ENCODE measurements around the gene AGRP. TPM values are rescaled to one million over a fixed set of nuclear protein-coding genes. Genes with fewer than 3 reads are reported as not detected.

AGRP gene
- total RNA-seq, 4 donors from 2014 or later = not detected

DNA sequence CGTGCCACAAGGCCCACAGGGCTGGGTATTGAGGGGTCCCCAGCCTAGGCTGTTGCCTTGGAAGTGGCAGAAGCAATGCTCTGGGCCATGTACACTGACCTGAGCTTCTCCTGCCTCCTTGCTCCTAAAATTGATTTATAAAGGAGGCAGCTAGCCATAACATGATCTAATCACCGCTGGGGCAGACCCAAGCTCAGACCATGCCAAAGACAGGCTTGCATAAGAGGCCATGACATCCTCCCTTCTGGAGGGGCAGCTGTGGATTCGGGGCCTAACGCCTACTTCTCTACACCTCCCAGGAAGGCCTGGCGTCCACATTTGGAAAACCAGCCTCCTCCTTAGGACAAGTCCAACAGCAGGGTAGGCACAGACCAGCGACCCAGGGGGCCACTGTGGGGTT, 40.1 kb downstream of the AGRP start:
- Histone ChIP-seq H3K4me3 (replicated peaks in 1 of 3) (no peak overlapping the region), H3K9me3 (no peaks in the 10 kb centered on the region), H3K4me1 (peaks cover 78 to 88% of the 10 kb centered on the region in 2 donors), H3K27me3 (no peaks in the 10 kb centered on the region), H3K36me3 (peaks cover 7 to 14% of the 10 kb centered on the region in 2 donors), H3K27ac (peak overlapping the region; percentile 76 to 81 (median 80))
- TF ChIP-seq, protein P1, sequence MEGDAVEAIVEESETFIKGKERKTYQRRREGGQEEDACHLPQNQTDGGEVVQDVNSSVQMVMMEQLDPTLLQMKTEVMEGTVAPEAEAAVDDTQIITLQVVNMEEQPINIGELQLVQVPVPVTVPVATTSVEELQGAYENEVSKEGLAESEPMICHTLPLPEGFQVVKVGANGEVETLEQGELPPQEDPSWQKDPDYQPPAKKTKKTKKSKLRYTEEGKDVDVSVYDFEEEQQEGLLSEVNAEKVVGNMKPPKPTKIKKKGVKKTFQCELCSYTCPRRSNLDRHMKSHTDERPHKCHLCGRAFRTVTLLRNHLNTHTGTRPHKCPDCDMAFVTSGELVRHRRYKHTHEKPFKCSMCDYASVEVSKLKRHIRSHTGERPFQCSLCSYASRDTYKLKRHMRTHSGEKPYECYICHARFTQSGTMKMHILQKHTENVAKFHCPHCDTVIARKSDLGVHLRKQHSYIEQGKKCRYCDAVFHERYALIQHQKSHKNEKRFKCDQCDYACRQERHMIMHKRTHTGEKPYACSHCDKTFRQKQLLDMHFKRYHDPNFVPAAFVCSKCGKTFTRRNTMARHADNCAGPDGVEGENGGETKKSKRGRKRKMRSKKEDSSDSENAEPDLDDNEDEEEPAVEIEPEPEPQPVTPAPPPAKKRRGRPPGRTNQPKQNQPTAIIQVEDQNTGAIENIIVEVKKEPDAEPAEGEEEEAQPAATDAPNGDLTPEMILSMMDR (IDR thresholded peaks at IDR 0.05) = no peak
- TF ChIP-seq POLR2A (IDR thresholded peaks at IDR 0.05) = no peak
- intact Hi-C loops (cut with DNase I) = no loop called here
- no peak for DNase-seq
- WGBS, 2 donors = 68 to 87% methylated on average over 4 to 6 of the region's 6 CpGs

DNA sequence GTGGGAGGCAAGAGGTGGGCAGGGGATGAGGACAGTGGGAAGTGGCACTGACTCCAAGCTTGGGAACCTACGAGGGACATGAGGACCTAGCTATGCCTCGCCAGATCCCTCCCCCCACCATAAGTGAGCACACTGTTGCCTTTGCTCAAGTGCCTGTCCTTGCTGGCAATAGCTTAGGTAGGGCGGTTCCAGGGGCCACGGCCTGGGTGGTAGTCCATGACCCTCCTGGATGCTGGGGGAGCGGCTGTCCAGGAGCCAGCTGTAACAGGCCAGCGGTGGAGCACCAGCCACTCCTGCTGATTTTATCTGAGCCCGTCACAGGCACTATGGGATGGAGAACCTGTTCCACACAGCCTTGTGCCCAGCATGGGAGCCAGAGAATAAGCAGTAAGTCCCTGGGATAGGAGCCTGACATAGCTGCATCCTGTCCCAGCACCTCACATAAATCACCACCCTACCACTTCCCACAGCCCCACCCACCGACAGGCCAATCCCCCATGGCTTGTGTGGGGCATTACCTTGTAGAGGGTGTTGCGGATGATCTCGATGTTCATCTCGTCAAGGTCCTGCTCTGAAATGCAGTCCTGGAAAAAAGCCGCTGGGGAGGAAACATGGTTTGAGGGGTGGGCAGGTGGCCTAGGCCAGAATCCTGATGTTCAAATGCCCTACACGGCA, 40.6 kb downstream of the AGRP start:
- H3K36me3 ChIP-seq = peaks cover 13 to 19% of the 10 kb centered on the region in 2 donors
- no peak for TF ChIP-seq POLR2A (IDR thresholded peaks at IDR 0.05)
- TF ChIP-seq, protein P1 (IDR thresholded peaks at IDR 0.05) = no peak
- WGBS, 2 donors = 54 to 55% methylated on average over 7 to 12 of the region's 13 CpGs

DNA sequence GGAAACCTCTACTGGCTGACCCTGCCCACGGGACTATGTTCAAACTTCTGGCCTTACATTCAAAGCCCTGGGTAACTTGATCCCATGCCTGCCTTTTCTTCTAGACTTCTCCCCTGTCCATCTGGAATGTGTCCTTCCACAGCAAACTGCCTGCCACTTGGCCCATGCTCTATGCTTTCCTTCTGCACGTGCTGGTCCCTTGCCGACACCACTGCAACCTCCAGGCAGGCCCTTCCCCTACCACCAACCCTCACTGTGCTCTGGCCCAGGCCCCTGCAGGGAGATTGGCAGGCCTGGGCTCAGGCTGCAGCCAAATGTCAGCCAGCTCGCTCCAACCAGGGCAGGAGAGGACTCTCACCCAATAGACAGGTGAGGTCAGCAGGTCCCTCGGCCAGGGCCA, 41.4 kb downstream of the AGRP start:
- intact Hi-C loops (cut with DNase I) = no loop called here
- WGBS, 2 donors = 45 to 58% methylated on average over 4 to 5 of the region's 5 CpGs
- H3K27me3 ChIP-seq = no peaks in the 10 kb centered on the region
- H3K9me3 ChIP-seq = no peaks in the 10 kb centered on the region
- H3K27ac ChIP-seq = peak overlapping the region; percentile 76 to 89 (median 81)
- H3K36me3 ChIP-seq = peaks cover 16 to 23% of the 10 kb centered on the region in 2 donors
- no peak overlapping the region for H3K4me3 ChIP-seq (replicated peaks in 1 of 3)
- TF ChIP-seq, protein P1 (IDR thresholded peaks at IDR 0.05) = no peak
- TF ChIP-seq POLR2A (IDR thresholded peaks at IDR 0.05) = no peak
- H3K4me1 ChIP-seq = peaks cover 68 to 75% of the 10 kb centered on the region in 2 donors
- DNase-seq = peak in 1 of 2 donors; percentile 59

More for the DNA sequence above, 40.6 kb downstream of the AGRP start:
- no peaks in the 10 kb centered on the region for H3K27me3 ChIP-seq
- peak overlapping the region; percentile 76 to 89 (median 81) for H3K27ac ChIP-seq
- DNase-seq = peak; percentile 96 to 97
- no peak overlapping the region for H3K4me3 ChIP-seq (replicated peaks in 1 of 3)
- peaks cover 76 to 83% of the 10 kb centered on the region in 2 donors for H3K4me1 ChIP-seq
- intact Hi-C loops (cut with DNase I) = no loop called here
- H3K9me3 ChIP-seq = no peaks in the 10 kb centered on the region

DNA sequence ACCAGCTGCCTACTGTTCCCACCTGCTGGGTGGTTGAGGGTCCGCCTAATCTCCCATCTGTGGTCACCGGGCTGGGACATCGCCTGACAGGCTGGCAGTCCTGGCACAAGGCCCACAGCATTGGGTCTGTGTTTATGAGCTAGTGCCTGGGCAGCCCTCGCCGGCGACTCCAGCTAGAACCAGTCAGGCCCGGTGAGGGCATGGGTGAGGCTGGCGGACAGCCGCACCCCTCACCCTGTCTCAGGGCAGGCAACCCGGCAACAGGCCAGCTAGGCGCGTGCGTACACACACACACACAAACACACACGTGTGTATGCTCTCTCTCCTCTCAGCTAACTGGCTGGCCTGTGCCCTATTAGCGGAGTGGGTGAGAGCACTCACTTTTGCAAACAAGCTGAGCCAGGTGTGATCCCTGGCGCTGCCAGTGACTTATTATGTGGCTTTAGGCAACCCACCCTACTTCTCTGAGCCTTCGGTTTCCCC, 42.0 kb downstream of the AGRP start:
- Histone ChIP-seq H3K4me1 (peaks cover 62 to 73% of the 10 kb centered on the region in 2 donors), H3K27me3 (no peaks in the 10 kb centered on the region), H3K9me3 (no peaks in the 10 kb centered on the region), H3K36me3 (peaks cover 21 to 23% of the 10 kb centered on the region in 2 donors), H3K4me3 (replicated peaks in 1 of 3) (no peak overlapping the region), H3K27ac (peak overlapping the region; percentile 90 to 95 (median 92))
- DNase-seq = peak; percentile 100
- intact Hi-C loops (cut with DNase I) = no loop called here
- TF ChIP-seq, protein P1 (IDR thresholded peaks at IDR 0.05) = no peak
- TF ChIP-seq POLR2A (IDR thresholded peaks at IDR 0.05) = peak in 1 of 2 donors; percentile 16
- 36 to 53% methylated on average over 5 to 15 of the region's 17 CpGs for WGBS, 2 donors

DNA sequence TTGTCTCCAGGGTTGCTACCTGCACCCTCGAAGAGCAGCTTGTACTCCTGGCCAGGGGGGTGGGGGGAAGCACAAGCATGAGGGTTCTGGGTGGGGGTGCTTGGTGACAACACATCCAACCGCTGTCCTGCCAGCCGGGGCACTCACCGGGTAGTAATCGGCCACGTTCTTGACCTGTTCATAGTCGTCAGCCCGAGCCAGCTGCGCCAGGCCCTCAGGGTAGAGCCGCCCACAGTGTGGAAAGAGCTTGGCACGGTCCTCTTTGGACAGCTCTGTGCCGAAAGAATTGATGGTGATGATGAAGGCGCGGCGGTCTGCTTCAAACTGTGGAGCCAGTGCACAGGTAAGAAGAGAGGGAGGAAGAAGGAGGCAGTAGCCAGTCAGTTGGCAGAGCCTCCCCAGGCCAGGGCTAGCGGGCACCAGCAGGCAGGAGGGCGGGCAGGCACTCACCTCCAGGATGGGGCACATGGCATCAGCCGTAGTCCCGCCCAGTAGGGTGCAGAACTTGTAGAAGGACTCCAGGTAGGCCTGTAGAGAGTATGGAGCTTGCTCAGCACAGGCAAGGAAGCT, 44.4 kb downstream of the AGRP start:
- peak overlapping the region in 1 of 3 donors; percentile 95 for H3K27ac ChIP-seq
- peaks cover 21 to 23% of the 10 kb centered on the region in 2 donors for H3K36me3 ChIP-seq
- TF ChIP-seq, protein P1 (IDR thresholded peaks at IDR 0.05) = no peak
- TF ChIP-seq POLR2A (IDR thresholded peaks at IDR 0.05) = no peak
- H3K4me3 ChIP-seq (replicated peaks in 1 of 3) = no peak overlapping the region
- no peak for DNase-seq
- no peaks in the 10 kb centered on the region for H3K27me3 ChIP-seq
- 97 to 98% methylated on average over 13 of the region's 19 CpGs for WGBS, 2 donors
- no peaks in the 10 kb centered on the region for H3K9me3 ChIP-seq
- intact Hi-C loops (cut with DNase I) = no loop called here
- H3K4me1 ChIP-seq = peaks cover 58 to 73% of the 10 kb centered on the region in 2 donors

All from thyroid gland (tissue), 4 donors.